ENCODE measurements around the gene INHA. TPM values are rescaled to one million over a fixed set of nuclear protein-coding genes. Genes with fewer than 3 reads are reported as not detected.

Gene INHA
- total RNA-seq, 1 donor from 2014 or later = 0.41 TPM

DNA sequence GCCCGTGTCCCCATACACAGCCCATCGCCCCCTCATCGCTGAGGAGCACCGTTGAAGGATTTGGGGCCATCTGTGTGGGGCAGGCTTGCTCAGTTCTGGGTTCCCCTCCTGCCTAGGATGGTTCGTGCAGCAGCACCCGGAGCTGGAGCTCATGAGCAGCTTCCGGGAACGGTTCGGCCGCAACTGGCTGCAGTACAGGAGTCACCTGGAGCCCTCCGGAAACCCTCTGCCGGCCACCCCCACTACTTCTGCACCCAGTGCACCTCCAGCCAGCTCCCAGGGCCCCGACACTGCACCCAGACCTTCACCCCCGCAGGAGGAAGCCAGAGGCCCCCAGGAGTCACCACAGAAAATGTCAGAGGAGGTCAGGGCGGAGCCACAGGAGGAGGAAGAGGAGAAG is 35.8 kb downstream of the INHA start:
- no peak for FAIRE-seq
- DNase-seq (ENCODE audit: low spot score in 2 of 2) = no peak

DNA sequence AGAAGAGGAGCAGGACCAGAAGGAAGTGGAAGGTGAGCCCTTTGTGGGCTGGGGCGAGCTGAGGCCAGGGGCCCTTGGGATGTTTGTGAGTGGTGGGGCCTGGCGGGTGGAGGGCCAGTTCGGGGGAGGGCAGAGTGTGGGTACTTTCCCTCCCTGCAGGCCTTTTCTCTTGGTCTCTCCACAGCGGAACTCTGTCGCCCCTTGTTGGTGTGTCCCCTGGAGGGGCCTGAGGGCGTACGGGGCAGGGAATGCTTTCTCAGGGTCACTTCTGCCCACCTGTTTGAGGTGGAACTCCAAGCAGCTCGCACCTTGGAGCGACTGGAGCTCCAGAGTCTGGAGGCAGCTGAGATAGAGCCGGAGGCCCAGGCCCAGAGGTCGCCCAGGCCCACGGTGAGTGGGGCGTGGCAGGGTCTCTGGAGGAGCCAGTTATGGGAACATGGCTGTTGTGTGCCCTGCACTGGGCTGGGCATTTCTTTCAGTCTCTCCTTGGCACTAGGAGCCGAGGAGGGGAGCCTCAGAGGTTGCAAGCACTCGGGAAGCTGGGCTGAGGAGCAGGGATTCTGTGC is 36.4 kb downstream of the INHA start:
- no peak for FAIRE-seq
- DNase-seq (ENCODE audit: low spot score in 2 of 2) = no peak

DNA sequence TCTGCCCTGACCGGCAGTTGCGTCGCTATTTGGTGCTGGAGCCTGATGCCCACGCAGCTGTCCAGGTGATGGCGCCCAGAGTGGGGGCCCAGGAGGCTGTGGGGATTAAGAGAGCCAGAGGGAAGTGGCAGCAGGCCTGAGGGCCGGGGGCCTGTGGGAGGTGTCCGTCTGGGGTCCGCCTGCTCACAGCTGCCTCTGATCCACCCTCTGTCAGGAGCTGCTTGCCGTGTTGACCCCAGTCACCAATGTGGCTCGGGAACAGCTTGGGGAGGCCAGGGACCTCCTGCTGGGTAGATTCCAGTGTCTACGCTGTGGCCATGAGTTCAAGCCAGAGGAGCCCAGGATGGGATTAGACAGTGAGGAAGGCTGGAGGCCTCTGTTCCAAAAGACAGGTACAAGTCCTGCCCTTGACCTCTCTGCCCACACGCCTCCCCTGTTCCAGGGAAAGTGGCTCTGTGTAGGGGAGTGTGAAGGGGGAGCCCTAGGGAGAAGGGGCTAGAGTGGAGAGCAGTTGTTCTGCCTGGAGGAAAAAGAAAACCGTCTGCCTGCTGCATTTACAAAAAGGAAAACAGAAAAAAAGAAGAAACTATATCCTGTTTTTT is 37.1 kb downstream of the INHA start:
- FAIRE-seq (no peak), DNase-seq (ENCODE audit: low spot score in 2 of 2) (no peak)

DNA sequence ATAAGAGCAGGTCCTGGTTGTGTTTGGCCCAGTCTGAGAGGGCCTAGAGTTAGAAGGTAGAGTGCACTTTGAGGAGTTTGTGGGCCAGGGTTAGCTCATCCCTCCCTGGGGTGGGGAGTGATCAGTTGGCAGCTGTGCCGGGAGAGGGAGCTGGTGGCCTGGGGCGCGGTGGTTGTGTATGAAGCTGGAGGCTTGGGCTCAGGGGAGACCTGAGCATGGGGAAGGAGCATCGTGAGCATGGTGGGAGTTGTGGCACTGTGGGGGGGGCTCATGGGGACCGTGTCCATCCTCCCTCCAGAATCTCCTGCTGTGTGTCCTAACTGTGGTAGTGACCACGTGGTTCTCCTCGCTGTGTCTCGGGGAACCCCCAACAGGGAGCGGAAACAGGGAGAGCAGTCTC is 39.2 kb downstream of the INHA start:
- FAIRE-seq (no peak), DNase-seq (ENCODE audit: low spot score in 2 of 2) (no peak)

DNA sequence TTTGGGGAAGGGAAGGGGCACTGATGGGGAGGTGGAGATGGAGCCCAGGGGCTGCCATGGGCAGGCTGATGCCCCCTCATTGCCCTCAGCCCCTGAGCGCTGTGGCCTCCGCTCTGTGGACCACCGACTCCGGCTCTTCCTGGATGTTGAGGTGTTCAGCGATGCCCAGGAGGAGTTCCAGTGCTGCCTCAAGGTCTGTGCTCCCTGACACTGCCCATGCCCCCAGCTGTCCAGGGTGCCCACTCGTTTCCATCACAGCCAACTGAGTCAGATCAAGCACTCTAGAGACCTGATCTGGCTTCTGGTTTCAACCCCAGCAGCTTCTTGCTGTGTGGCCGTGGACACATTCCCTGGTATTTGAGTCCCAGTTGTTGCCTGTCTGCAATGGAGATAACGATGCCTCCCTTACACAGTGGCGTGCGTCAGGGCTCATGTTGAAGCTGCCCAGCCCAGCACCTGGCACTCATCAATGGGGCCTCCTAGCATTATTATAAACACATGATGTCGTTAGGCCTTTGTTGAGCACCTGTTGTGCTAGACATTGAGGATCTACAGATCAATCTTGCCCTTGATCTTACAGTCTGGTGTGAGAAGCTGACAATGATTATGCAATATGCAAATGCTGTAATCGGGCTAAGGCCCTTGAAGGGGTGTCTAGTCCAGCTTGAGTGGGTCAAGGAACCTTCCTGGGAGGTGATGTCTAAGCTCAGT is 39.9 kb downstream of the INHA start:
- FAIRE-seq (no peak), DNase-seq (ENCODE audit: low spot score in 2 of 2) (no peak)

DNA sequence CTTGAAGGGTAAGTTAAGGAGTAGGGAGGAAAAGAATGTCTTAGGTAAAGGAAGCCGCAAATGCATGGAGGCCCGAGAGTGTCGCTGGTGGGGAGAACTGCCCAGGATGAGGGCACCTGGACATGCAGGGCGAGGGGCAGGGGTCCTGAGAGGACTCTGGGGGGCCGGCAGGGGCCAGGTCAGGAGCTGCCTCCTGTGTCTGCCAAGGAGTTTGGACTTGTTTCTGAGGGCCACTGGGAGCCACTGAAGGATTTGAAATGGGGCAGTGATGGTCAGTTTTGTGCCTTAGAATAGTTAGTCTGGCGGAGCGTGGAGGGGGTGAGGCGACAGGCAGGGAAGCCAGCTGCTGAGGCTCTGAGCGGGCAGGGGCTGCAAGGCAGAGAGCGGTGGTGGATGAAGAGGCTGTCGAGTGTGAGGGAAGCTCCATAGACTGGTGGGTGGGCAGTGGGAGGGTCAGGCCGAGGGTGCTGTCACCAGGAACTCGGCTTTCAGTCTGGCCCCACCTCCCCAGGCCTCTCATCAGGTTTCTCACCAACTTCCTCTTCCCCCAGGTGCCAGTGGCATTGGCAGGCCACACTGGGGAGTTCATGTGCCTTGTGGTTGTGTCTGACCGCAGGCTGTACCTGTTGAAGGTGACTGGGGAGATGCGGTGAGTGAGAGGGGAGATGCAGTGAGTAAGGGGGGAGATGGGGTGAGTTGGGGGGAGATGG is 40.6 kb downstream of the INHA start:
- FAIRE-seq (no peak), DNase-seq (ENCODE audit: low spot score in 2 of 2) (no peak)

DNA sequence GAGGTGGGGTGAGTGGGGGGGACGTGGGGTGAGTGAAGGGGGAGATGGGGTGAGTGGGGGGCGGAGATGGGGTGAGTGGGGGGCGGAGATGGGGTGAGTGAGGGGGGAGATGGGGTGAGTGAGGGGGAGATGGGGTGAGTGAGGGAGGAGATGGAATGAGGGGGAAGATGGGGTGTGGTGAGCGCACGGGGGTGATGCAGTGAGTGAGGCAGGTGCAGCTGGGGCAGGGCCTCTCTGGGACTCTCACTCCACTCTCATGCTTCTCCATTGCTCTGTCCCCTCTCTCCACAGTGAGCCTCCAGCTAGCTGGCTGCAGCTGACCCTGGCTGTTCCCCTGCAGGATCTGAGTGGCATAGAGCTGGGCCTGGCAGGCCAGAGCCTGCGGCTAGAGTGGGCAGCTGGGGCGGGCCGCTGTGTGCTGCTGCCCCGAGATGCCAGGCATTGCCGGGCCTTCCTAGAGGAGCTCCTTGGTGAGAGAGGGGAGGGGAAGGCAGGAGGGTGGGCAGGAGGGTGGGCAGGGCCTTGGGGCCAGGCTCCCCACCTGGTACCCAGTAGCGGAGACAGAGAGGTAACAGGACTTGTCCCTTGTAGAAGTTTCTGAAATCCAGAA is 41.5 kb downstream of the INHA start:
- no peak for DNase-seq (ENCODE audit: low spot score in 2 of 2)
- no peak for FAIRE-seq

DNA sequence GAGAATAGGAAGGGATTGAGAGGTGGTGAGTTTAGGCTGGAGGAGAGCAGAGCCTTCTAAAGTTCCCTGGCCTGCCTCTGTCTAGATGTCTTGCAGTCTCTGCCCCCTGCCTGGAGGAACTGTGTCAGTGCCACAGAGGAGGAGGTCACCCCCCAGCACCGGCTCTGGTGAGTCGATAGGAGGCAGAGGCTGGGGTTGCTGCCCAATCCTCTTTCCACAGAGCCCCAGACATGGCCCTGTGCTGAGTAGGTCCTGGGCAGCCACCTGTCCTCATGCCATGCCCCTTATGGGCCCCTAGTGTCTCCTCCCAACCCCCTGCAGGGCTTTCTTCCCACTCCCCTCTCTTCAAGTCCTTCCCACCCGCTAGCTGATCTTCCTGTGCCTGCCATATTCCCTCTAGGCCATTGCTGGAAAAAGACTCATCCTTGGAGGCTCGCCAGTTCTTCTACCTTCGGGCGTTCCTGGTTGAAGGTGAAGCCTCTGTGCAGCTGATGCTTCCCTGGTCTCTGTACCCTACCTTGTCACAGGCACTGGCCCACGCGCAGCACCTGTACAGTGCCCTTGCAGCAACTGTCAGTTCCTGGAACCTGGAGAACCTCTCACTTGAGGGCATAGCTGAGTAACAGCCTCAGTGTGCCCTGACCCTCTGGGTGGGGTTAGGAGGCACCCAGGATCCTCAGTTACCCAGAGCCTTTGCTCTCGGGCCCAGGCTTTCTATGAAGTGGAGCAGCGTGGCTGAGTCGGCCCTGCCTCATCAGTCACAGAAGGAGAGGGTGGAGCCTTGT is 42.2 kb downstream of the INHA start:
- DNase-seq (ENCODE audit: low spot score in 2 of 2) (no peak), FAIRE-seq (no peak)

DNA sequence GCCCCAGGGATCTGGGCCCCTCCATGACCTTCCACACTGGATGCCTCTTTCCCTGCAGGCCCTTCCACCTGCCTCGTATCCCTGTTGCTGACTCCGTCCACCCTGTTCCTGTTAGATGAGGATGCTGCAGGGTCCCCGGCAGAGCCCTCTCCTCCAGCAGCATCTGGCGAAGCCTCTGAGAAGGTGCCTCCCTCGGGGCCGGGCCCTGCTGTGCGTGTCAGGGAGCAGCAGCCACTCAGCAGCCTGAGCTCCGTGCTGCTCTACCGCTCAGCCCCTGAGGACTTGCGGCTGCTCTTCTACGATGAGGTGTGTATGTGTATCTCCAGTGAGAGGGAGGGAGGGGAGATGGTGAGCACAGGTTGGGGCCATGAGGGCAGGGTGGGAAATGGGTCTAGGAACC is 42.9 kb downstream of the INHA start:
- no peak for DNase-seq (ENCODE audit: low spot score in 2 of 2)
- no peak for FAIRE-seq

DNA sequence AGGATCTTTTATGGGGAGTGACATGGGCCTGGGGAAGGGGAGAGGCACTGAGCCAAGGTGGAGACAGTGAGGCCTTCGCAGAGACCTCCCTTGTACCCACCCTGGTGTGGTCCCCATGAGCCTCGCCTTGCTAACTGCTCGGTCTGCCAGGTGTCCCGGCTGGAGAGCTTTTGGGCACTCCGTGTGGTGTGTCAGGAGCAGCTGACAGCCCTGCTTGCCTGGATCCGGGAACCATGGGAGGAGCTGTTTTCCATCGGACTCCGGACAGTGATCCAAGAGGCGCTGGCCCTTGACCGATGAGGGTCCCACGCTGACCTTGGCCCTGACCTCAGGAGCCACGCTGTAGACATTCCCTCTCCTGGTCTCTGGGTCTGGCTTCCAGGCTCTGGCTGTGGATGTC is 43.8 kb downstream of the INHA start:
- FAIRE-seq (no peak), DNase-seq (ENCODE audit: low spot score in 2 of 2) (no peak)

DNA sequence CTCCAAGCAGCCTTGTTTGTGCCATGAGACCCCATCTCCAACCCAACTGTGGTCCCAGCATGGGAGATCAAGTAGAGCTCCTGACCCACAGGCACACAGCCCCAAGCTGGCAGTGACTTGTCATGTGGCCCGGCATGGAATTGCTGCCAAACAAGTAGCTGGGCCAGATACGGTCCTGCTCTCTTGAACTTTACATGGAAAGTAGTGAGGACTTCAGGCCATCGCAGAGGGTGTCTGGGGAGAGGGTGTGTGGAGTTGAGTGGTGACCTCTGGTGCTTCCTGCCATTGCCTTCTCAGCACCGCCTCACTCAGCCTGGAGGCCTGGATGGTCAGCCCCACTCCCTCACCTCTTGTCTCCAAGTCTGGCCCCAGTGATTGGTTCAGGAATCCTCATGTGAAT is 44.4 kb downstream of the INHA start:
- FAIRE-seq = no peak
- no peak for DNase-seq (ENCODE audit: low spot score in 2 of 2)

DNA sequence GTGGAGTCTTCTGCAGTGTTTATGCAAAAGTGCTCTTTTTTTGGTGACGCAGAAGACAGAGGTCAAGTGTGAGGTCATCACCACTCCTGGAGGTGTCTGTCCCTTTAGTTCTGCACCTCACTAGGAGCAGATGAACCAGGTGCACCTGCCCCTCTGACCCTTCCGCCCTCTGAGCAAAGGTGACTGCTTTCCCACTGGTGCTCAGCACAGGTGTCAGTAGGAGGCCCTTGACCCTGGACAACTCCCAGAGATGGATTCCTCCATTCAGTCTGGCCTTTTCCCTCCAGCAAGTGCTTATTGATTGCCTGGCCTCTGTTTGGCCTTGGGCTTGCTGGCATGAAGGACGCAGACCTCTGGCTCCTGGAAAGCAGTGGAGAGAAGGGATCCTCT is 46.6 kb downstream of the INHA start:
- FAIRE-seq (no peak), DNase-seq (ENCODE audit: low spot score in 2 of 2) (no peak)

DNA sequence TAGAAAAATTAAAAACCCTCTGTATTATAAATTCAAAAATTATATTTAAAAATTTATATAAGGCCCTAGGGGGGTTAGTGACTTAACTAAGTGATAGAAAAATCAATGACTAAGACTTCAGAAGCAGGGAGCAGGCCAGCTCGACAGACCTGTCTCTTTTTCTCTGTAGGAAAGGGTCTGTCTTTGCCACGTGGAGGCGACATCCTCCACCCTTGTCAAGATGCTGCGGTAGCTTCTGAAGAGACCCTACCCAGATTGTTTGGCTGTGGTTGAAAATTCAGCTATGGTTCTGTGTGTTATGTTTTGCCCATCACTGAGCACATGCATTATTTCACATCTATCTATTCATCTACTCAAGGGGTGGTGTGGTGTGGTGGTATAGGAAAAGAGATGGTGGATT is 47.1 kb downstream of the INHA start:
- no peak for DNase-seq (ENCODE audit: low spot score in 2 of 2)
- no peak for FAIRE-seq

DNA sequence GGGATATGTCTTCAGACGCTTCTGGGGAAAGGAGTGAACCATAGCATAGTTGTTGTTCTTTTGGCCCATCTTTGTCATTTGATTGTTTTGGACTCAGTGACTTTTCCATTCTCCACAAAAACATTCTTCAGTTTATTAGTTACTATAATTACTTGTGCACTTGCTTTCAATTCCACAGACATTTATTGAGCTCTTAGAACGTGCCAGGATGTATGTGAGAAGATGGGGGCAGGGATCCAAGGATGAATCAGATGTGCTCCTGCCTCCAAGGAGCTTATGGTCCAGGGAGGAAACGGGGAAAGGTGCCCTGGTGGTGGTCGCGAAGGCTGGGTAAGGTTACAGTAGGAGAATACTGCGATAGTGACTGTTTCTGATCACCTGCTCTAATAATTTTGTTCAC is 48.4 kb downstream of the INHA start:
- DNase-seq (ENCODE audit: low spot score in 2 of 2) = no peak
- no peak for FAIRE-seq

DNA sequence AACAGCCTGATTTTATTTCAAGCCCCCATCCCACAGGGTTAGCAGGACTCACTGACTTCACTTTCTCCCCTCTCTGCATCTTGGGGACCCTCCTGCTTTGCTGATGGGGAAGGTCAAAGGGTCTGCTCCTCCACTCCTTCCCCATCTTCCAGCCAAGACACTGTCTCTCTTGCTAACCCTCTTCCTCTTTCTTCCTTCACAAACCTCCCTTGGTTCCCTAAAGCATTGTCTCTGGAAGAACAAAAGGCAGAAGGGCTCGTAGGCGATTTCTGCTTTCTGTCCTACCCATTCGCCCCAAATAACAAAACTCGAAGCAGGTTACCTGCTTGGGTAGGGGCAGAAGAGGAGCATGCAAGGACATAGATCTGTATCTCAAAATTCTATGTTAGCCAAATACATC is 49.8 kb downstream of the INHA start:
- DNase-seq (ENCODE audit: low spot score in 2 of 2) (no peak), FAIRE-seq (no peak)

DNA sequence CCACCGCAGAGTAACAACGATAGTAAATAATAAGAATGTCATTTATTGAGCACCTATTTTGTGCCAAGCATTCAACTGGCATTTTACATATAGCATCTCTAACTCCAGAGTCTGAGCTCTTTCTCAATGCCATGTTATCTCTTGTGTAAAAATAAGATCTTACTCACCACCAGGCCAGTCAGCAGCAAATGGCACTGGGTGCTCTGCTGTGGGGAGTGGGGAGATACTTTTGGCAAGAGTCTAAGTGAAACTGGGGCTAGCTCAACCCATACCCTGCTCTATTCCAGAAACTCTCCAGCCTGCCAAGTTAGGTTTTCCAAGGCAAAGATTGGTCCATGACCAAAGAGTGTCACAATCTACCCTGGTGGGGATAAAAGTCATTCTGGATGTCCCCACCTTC is 50.4 kb downstream of the INHA start:
- no peak for FAIRE-seq

DNA sequence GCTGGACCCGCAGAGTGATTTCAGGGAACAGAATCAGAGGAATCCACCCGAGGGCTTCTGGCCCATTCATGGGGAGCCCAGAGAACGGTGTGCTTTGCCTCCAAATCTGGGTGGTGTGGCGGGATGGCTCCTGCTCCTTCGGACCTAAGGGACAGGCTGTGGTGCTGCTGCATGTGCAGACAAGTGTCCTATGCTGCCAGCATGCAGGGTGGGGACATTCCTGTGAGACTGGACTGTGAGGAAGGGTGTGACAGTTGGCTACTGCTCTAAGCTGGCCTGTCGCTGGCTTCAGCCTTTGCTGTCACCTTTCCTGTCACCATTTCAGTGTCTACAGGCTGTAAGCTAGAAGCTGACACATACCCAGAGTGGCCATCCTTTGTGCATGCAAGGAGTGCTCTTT is 52.5 kb downstream of the INHA start:
- FAIRE-seq = no peak

More for the DNA sequence above, 50.4 kb downstream of the INHA start:
- DNase-seq (ENCODE audit: low spot score in 2 of 2) = no peak

DNA sequence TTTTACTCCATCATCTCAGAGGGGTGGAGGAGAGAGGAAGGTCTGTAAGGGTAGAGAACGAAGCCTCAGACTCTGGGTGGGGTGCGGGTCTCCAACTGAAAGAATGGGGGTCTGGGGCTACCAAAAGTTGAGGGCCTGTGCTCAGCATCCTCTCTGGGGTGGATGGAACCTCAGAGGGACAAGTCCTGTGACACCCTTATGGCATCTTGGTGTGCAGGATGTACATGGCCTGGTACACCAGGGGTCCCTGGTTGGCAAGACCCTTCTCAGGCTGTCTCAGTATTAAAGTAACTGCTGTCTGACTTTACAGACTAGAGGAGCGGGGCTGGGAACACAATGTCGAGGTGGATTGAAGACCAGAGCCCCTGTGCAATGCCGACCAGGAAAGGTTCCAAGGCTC is 53.1 kb downstream of the INHA start:
- FAIRE-seq (no peak), DNase-seq (ENCODE audit: low spot score in 2 of 2) (no peak)

More for the DNA sequence above, 52.5 kb downstream of the INHA start:
- no peak for DNase-seq (ENCODE audit: low spot score in 2 of 2)
